Effector memory CD8-positive, alpha-beta T cell (primary cell): ENCODE results near the gene TLCD3B.

ENCODE experiments used
- ATAC-seq: fragments of 150-1000 bp; cut with Tn5 transposase; replicated peaks from 2 replicates; pipeline ENCODE4 v1.10.0; 2021; ENCODE audit warnings: mild to moderate bottlenecking, moderate library complexity
- DNase-seq, 3 experiments: peaks; one replicate each; pipeline ENCODE4 v3.0.0; 2021
- H3K27ac Mint-ChIP-seq, 2 donors: one replicate each; pipeline ENCODE4 v1.8.0; 2022; ENCODE audit warnings: mild to moderate bottlenecking in 2 of 2, mixed read lengths in 2 of 2, moderate library complexity in 2 of 2
- H3K27me3 Mint-ChIP-seq, 2 donors: one replicate each; pipeline ENCODE4 v1.8.0; 2022; ENCODE audit warnings: mixed read lengths in 2 of 2
- H3K36me3 Mint-ChIP-seq: one replicate; pipeline ENCODE4 v1.8.0; 2022; ENCODE audit warnings: mild to moderate bottlenecking, moderate library complexity, mixed read lengths; ENCODE audit not compliant: insufficient read depth
- H3K4me1 Mint-ChIP-seq, 2 donors: one replicate each; pipeline ENCODE4 v1.8.0; 2022; ENCODE audit warnings: low read depth in 2 of 2, mixed read lengths in 2 of 2
- H3K4me3 Mint-ChIP-seq, 2 donors: one replicate each; pipeline ENCODE4 v1.8.0; 2022; ENCODE audit warnings: mild to moderate bottlenecking in 2 of 2, mixed read lengths in 2 of 2, moderate library complexity in 2 of 2
- H3K9me3 Mint-ChIP-seq, 2 donors: one replicate each; pipeline ENCODE4 v1.8.0; 2022; ENCODE audit warnings: mixed read lengths in 2 of 2

The TLCD3B gene

DNA sequence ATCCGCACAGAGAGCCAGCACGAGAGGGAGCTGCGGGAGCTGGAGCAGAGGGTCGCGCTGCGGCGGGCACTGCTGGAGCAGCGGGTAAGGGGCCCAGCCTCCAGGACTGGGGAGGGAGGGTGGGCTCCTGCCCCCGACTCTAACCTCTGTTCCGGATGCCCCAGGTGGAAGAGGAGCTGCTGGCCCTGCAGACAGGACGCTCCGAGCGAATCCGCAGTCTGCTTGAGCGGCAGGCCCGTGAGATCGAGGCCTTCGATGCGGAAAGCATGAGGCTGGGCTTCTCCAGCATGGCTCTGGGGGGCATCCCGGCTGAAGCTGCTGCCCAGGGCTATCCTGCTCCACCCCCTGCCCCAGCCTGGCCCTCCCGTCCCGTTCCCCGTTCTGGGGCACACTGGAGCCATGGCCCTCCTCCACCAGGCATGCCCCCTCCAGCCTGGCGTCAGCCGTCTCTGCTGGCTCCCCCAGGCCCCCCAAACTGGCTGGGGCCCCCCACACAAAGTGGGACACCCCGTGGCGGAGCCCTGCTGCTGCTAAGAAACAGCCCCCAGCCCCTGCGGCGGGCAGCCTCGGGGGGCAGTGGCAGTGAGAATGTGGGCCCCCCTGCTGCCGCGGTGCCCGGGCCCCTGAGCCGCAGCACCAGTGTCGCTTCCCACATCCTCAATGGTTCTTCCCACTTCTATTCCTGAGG is 40.0 kb downstream of the TLCD3B start:
- H3K27ac Mint-ChIP-seq = no peak overlapping the region
- H3K4me1 Mint-ChIP-seq = peaks cover 9 to 13% of the 10 kb centered on the region in 2 donors

DNA sequence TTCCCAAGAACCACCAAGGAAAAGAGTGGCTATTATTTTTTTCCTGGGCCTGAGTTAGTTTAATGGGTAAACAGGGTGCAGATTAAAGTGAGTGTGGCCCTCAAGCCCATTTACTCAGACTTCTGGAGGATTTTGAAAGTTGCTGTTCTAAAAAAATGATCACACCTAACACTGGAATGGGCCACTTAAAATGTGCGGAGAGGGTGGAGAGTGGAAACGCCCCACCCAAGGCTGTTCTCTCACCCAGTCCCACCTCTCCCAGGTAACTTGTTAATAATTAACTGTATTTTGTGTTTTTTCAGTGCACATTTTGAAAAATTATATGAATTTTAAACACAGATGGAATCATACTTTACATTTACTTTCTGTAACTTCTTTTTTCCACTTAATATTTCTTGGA is 41.0 kb downstream of the TLCD3B start:
- no peak for DNase-seq
- H3K9me3 Mint-ChIP-seq = no peaks in the 10 kb centered on the region
- H3K27ac Mint-ChIP-seq = no peak overlapping the region
- no peak overlapping the region for H3K4me3 Mint-ChIP-seq
- H3K36me3 Mint-ChIP-seq = peaks cover 34% of the 10 kb centered on the region
- no peaks in the 10 kb centered on the region for H3K27me3 Mint-ChIP-seq
- ATAC-seq = no peak
- peaks cover 8 to 9% of the 10 kb centered on the region in 2 donors for H3K4me1 Mint-ChIP-seq

More for the DNA sequence above, 40.0 kb downstream of the TLCD3B start:
- DNase-seq (no peak), ATAC-seq (no peak)
- Mint-ChIP-seq H3K36me3 (peaks cover 35% of the 10 kb centered on the region), H3K4me3 (no peak overlapping the region), H3K9me3 (no peaks in the 10 kb centered on the region), H3K27me3 (no peaks in the 10 kb centered on the region)

GRCh38 chr16:29989111-29989858 is 41.8 kb downstream of the TLCD3B start:
- no peaks in the 10 kb centered on the region for H3K9me3 Mint-ChIP-seq
- peaks cover 1 to 4% of the 10 kb centered on the region in 2 donors for H3K4me1 Mint-ChIP-seq
- H3K27ac Mint-ChIP-seq = peak overlapping the region in 1 of 2 donors; percentile 84
- DNase-seq (no peak), ATAC-seq (no peak)
- no peaks in the 10 kb centered on the region for H3K27me3 Mint-ChIP-seq
- no peak overlapping the region for H3K4me3 Mint-ChIP-seq
- H3K36me3 Mint-ChIP-seq = peaks cover 36% of the 10 kb centered on the region

GRCh38 chr16:29988346-29989075 is 42.6 kb downstream of the TLCD3B start:
- peak overlapping the region in 1 of 2 donors; percentile 84 for H3K27ac Mint-ChIP-seq

GRCh38 chr16:29987371-29988085 is 43.5 kb downstream of the TLCD3B start:
- no peaks in the 10 kb centered on the region for H3K9me3 Mint-ChIP-seq
- no peak overlapping the region for H3K4me3 Mint-ChIP-seq
- H3K27me3 Mint-ChIP-seq = no peaks in the 10 kb centered on the region
- DNase-seq = no peak
- ATAC-seq = no peak
- peak overlapping the region in 1 of 2 donors; percentile 84 for H3K27ac Mint-ChIP-seq
- peaks cover 34% of the 10 kb centered on the region for H3K36me3 Mint-ChIP-seq
- peaks cover 0 to 3% of the 10 kb centered on the region in 2 donors for H3K4me1 Mint-ChIP-seq

More at GRCh38 chr16:29988346-29989075, 42.6 kb downstream of the TLCD3B start:
- Mint-ChIP-seq H3K4me3 (no peak overlapping the region), H3K27me3 (no peaks in the 10 kb centered on the region), H3K36me3 (peaks cover 34% of the 10 kb centered on the region), H3K9me3 (no peaks in the 10 kb centered on the region), H3K4me1 (peaks cover 0 to 3% of the 10 kb centered on the region in 2 donors)
- no peak for DNase-seq
- ATAC-seq = no peak

GRCh38 chr16:29986931-29987330 is 44.1 kb downstream of the TLCD3B start:
- Mint-ChIP-seq H3K27ac (no peak overlapping the region), H3K4me1 (peaks cover 0 to 3% of the 10 kb centered on the region in 2 donors), H3K9me3 (no peaks in the 10 kb centered on the region), H3K36me3 (peaks cover 37% of the 10 kb centered on the region), H3K27me3 (no peaks in the 10 kb centered on the region), H3K4me3 (no peak overlapping the region)
- DNase-seq (no peak), ATAC-seq (no peak)

GRCh38 chr16:29986231-29986630 is 44.8 kb downstream of the TLCD3B start:
- H3K27me3 Mint-ChIP-seq = no peaks in the 10 kb centered on the region
- H3K27ac Mint-ChIP-seq = no peak overlapping the region
- peaks cover 0 to 3% of the 10 kb centered on the region in 2 donors for H3K4me1 Mint-ChIP-seq
- ATAC-seq (no peak), DNase-seq (no peak)
- H3K4me3 Mint-ChIP-seq = no peak overlapping the region
- H3K36me3 Mint-ChIP-seq = peaks cover 40% of the 10 kb centered on the region
- H3K9me3 Mint-ChIP-seq = no peaks in the 10 kb centered on the region

DNA sequence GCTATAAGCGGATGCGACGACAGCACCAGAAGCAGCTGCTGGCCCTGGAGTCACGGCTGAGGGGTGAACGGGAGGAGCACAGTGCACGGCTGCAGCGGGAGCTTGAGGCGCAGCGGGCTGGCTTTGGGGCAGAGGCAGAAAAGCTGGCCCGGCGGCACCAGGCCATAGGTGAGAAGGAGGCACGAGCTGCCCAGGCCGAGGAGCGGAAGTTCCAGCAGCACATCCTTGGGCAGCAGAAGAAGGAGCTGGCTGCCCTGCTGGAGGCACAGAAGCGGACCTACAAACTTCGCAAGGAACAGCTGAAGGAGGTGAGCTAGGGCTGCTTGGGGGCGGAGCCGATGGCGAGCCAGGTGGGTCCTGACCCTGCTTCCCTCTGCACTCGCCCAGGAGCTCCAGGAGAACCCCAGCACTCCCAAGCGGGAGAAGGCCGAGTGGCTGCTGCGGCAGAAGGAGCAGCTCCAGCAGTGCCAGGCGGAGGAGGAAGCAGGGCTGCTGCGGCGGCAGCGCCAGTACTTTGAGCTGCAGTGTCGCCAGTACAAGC is 45.7 kb downstream of the TLCD3B start:
- H3K9me3 Mint-ChIP-seq = no peaks in the 10 kb centered on the region
- ATAC-seq = no peak
- H3K4me1 Mint-ChIP-seq = peaks cover 0 to 3% of the 10 kb centered on the region in 2 donors
- H3K36me3 Mint-ChIP-seq = peaks cover 42% of the 10 kb centered on the region
- no peak for DNase-seq
- H3K27ac Mint-ChIP-seq = peak overlapping the region in 1 of 2 donors; percentile 47
- no peak overlapping the region for H3K4me3 Mint-ChIP-seq
- no peaks in the 10 kb centered on the region for H3K27me3 Mint-ChIP-seq

DNA sequence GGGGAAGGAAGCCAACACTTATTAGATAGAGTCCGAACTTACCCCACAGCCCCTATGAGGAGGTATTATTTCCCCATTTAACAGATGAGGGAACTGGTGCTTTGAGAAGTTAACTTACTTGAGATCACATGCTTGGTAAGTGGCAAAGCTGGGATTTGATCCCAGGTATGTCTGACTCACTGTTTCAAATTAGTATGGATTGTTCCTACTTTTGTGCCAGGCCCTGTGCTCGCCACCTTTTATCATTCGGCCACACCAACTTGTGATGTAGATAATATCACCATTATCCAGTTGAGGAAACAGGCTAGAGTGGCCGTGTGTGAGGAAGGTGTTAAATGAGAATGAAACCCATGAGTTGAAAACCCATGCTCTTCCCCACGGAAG is 46.3 kb downstream of the TLCD3B start:
- Mint-ChIP-seq H3K4me3 (no peak overlapping the region), H3K27me3 (no peaks in the 10 kb centered on the region), H3K9me3 (no peaks in the 10 kb centered on the region), H3K27ac (no peak overlapping the region), H3K4me1 (peaks cover 0 to 5% of the 10 kb centered on the region in 2 donors), H3K36me3 (peaks cover 47% of the 10 kb centered on the region)
- ATAC-seq (no peak), DNase-seq (no peak)

DNA sequence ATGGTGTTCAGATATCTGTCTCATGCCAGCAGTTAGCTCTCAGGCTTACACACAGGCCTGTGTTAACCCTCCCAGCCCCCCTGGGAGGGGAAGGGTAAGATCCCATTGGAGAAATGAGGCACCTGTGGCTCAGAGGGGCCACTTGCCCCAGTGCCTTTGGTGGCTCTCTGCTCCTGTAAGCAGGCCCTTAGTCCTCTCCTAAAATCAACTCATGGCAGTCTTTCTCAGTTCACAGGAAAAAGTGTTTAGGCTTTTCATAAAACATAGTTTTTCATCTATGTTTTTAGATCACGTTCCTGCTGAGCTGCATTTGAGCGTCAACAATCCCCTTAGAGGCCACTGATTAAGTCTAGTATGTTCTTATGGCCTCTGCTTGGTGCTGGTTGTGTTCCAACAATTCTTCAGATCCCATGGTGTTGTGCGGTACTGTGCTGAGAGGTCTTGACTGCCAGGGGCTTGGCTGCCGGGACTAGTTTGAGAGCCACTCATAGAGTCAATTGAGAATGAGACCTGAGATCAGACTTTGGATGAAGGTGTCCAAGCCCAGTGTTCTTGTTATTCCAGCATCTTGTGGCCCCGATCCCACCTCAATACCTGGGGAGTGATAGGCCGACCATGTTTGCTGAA is 46.8 kb downstream of the TLCD3B start:
- Mint-ChIP-seq H3K27me3 (no peaks in the 10 kb centered on the region), H3K9me3 (no peaks in the 10 kb centered on the region), H3K36me3 (peaks cover 51% of the 10 kb centered on the region), H3K4me1 (peaks cover 0 to 5% of the 10 kb centered on the region in 2 donors), H3K27ac (peak overlapping the region; percentile 49 to 52), H3K4me3 (no peak overlapping the region)
- DNase-seq (no peak), ATAC-seq (no peak)

DNA sequence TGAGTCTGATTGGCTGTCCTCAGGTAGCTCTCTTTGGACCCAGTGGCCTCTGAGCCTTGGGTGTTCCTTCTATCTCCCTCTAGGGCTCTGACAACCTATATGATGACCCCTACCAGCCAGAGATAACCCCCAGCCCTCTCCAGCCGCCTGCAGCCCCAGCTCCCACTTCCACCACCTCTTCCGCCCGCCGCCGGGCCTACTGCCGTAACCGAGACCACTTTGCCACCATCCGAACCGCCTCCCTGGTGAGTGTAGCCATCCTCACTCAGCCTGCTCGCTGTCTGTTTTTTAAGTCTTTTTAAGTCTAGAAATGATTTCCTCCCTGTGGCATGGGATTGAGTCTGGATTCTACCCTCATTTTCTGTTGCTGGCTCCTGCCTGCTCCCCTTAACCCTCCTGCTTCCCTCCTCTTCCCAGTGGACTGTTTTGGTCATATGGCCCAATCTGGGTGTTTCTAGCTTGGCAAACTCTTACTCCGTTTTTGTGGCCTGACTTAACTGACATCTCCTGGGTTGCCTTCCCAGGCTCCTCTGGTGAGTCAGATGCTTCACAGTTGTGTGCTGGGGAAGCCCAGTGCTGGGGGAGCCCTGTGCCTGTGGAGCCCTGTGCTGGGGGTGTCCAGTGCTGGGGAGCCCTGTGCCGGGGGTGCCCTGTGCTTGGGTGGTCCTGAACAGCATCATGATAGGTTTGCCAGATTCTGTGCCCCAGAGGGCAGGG is 47.5 kb downstream of the TLCD3B start:
- H3K4me1 Mint-ChIP-seq = peaks cover 0 to 3% of the 10 kb centered on the region in 2 donors
- peak overlapping the region; percentile 49 to 52 for H3K27ac Mint-ChIP-seq
- no peak overlapping the region for H3K4me3 Mint-ChIP-seq
- DNase-seq (no peak), ATAC-seq (no peak)
- peaks cover 48% of the 10 kb centered on the region for H3K36me3 Mint-ChIP-seq
- H3K9me3 Mint-ChIP-seq = no peaks in the 10 kb centered on the region
- H3K27me3 Mint-ChIP-seq = no peaks in the 10 kb centered on the region
